DND-41 (cell line): ENCODE data around the gene ALDH1A1.

Experiments
- ATAC-seq: fragments of 200-7000 bp; cut with Tn5 transposase; 3 replicates; pipeline ENCODE4 v1.9.1; 2021; ENCODE audit warnings: low read depth; ENCODE audit not compliant: insufficient read depth
- DNase-seq: peaks from one replicate; pipeline ENCODE4 v3.0.0-alpha.2; 2020
- H2AFZ ChIP-seq: 2 replicates; pipeline ENCODE4 v1.6.0; 2012; ENCODE audit warnings: low read depth, low read length
- H3K27ac ChIP-seq: 2 replicates; pipeline ENCODE4 v1.5.1; 2012; ENCODE audit warnings: low read length, inconsistent platforms
- H3K27me3 ChIP-seq: fragments of 200-600 bp; sonication (generic); 2 replicates; pipeline ENCODE4 v1.6.0; 2012; ENCODE audit warnings: low read length, mild to moderate bottlenecking, inconsistent platforms; ENCODE audit not compliant: insufficient read depth, poor library complexity
- H3K36me3 ChIP-seq: 2 replicates; pipeline ENCODE4 v1.5.1; 2012; ENCODE audit warnings: low read length, inconsistent platforms; ENCODE audit not compliant: insufficient read depth
- H3K4me1 ChIP-seq: 2 replicates; pipeline ENCODE4 v1.5.1; 2012; ENCODE audit warnings: mild to moderate bottlenecking, low read length; ENCODE audit not compliant: insufficient read depth
- H3K4me2 ChIP-seq: 2 replicates; pipeline ENCODE4 v1.6.0; 2012; ENCODE audit warnings: mild to moderate bottlenecking, moderate library complexity, low read length, inconsistent platforms; ENCODE audit not compliant: insufficient read depth
- H3K4me3 ChIP-seq, 2 experiments: fragments of 200-600 bp in 1 of 2; shearing (Covaris generic) in 1 of 2; 2 replicates each; pipeline ENCODE4 v1.5.1; 2012 to 2016; ENCODE audit warnings: inconsistent platforms in 2 of 2, low read length in 2 of 2, mild to moderate bottlenecking in 2 of 2, low read depth in 1 of 2, moderate library complexity in 1 of 2
- H3K79me2 ChIP-seq: 2 replicates; pipeline ENCODE4 v1.6.0; 2012; ENCODE audit warnings: low read length, inconsistent platforms; ENCODE audit not compliant: insufficient read depth
- H3K9ac ChIP-seq: 2 replicates; pipeline ENCODE4 v1.6.0; 2012; ENCODE audit warnings: low read depth, mild to moderate bottlenecking, inconsistent platforms, low read length, moderate library complexity
- H3K9me3 ChIP-seq: 2 replicates; pipeline ENCODE4 v1.5.1; 2012; ENCODE audit warnings: low read length, moderate library complexity, mild to moderate bottlenecking, inconsistent platforms; ENCODE audit not compliant: insufficient read depth, severe bottlenecking
- H4K20me1 ChIP-seq: 2 replicates; pipeline ENCODE4 v1.6.0; 2012; ENCODE audit warnings: low read length; ENCODE audit not compliant: insufficient read depth
- CTCF ChIP-seq: IDR thresholded peaks from 2 replicates; pipeline ENCODE4 v1.5.1; 2012; ENCODE audit warnings: borderline replicate concordance, low read length, moderate library complexity, mild to moderate bottlenecking; ENCODE audit not compliant: poor library complexity, severe bottlenecking; ENCODE audit errors: extremely low read depth
- EZH2 ChIP-seq: IDR thresholded peaks from 3 replicates; pipeline ENCODE4 v1.6.1; 2012; ENCODE audit warnings: borderline replicate concordance, low read depth, mild to moderate bottlenecking, moderate library complexity, low read length, inconsistent platforms; ENCODE audit not compliant: severe bottlenecking

ALDH1A1 gene

DNA sequence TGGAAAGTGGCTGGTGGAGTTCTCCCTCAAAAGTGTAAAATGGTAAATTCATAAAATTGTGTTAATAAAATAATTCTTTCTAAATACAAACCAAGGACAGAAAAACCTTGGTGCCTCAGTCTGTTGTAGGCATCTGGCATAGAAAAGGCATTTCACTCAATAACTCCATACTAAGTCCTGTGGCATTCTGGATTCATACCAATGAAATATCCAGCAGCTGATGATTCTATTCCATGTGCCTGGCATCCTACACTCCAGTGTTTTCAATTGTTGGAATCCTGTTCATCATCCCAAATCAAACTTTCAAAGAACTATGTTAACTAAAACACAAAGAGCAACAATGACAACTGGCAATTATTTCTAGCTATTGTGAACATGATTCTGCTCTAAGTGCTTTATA, 21.6 kb upstream of the ALDH1A1 start:
- Histone ChIP-seq H3K9ac (no peak overlapping the region), H3K4me3 (no peak overlapping the region), H4K20me1 (no peaks in the 10 kb centered on the region), H3K36me3 (no peaks in the 10 kb centered on the region), H3K9me3 (no peaks in the 10 kb centered on the region), H2AFZ (no peak overlapping the region), H3K4me2 (no peak overlapping the region), H3K79me2 (no peaks in the 10 kb centered on the region), H3K27me3 (peaks cover 6% of the 10 kb centered on the region), H3K4me1 (no peaks in the 10 kb centered on the region), H3K27ac (no peak overlapping the region)
- ATAC-seq (no peak), DNase-seq (no peak)
- TF ChIP-seq CTCF = no peak
- no peak for TF ChIP-seq EZH2

GRCh38 chr9:72972636-72973035, 19.8 kb upstream of the ALDH1A1 start:
- Histone ChIP-seq H3K4me2 (no peak overlapping the region), H3K4me1 (no peaks in the 10 kb centered on the region), H3K79me2 (no peaks in the 10 kb centered on the region), H4K20me1 (no peaks in the 10 kb centered on the region), H3K9ac (no peak overlapping the region), H3K4me3 (no peak overlapping the region), H3K36me3 (no peaks in the 10 kb centered on the region), H2AFZ (no peak overlapping the region), H3K27ac (no peak overlapping the region), H3K9me3 (no peaks in the 10 kb centered on the region), H3K27me3 (peaks cover 3% of the 10 kb centered on the region)
- no peak for ATAC-seq
- DNase-seq = no peak
- TF ChIP-seq CTCF (no peak), EZH2 (no peak)

DNA sequence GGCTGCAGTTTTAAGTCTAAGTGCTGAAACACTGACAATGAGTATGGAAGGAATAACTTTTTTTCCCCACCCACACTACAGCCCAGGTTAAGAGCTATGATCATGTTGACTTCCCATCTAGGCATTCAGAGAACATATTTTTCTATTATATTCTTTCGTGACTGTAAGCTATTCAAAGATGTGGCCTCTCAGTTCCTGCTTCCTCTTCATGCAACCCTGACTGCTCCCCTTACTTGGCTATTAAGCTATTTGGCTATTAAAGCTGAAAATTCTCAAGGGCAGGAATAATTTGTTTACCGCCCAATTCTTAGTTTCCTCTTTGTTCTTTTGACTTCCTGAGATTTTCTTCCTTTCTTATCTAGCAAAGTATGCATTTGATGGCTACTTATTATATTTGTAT, 18.6 kb upstream of the ALDH1A1 start:
- no peak overlapping the region for H2AFZ ChIP-seq

More for the DNA sequence above, 18.6 kb upstream of the ALDH1A1 start:
- H3K79me2 ChIP-seq = no peaks in the 10 kb centered on the region
- DNase-seq (no peak), ATAC-seq (no peak)
- no peak overlapping the region for H3K27ac ChIP-seq
- H3K4me3 ChIP-seq = no peak overlapping the region
- H3K36me3 ChIP-seq = no peaks in the 10 kb centered on the region
- H3K4me1 ChIP-seq = no peaks in the 10 kb centered on the region
- TF ChIP-seq EZH2 (no peak), CTCF (no peak)
- peaks cover 3% of the 10 kb centered on the region for H3K27me3 ChIP-seq
- no peak overlapping the region for H3K4me2 ChIP-seq
- no peaks in the 10 kb centered on the region for H4K20me1 ChIP-seq
- no peaks in the 10 kb centered on the region for H3K9me3 ChIP-seq
- no peak overlapping the region for H3K9ac ChIP-seq
